SK-N-SH (cell line): ENCODE results near the gene ANO10.

Source experiments
- RCOR1 ChIP-seq: fragments of 150-350 bp; IDR thresholded peaks from 2 replicates; pipeline ENCODE4 v1.6.1; 2017; ENCODE audit warnings: antibody characterized with exemption, low read length
- TAF1 ChIP-seq: IDR thresholded peaks from 2 replicates; pipeline ENCODE4 v1.6.1; 2012; ENCODE audit warnings: low read depth, mild to moderate bottlenecking, low read length, moderate library complexity, borderline replicate concordance

GRCh38 chr3:43340403-43340802, 281.4 kb downstream of the ANO10 start:
- TF ChIP-seq RCOR1 (no peak), TAF1 (no peak)
